Panc1 (cell line): ENCODE data around the gene ADGRF5. TPM values are rescaled to one million over a fixed set of nuclear protein-coding genes. Genes with fewer than 3 reads are reported as not detected.

Experiments
- ATAC-seq: fragments of 200-7000 bp; cut with Tn5 transposase; 2 replicates; pipeline ENCODE4 v1.9.1; 2020; ENCODE audit warnings: mild to moderate bottlenecking, moderate library complexity
- BruUV-seq: library from RNA; stranded (reverse); fragments of 400-500 nt; replicated peaks from 2 replicates; lab custom pipeline; 2021; lab: Mats Ljungman, UMichigan
- CTCF ChIA-PET: fragments of 300-600 bp; sonication (Branson Sonifier 250); formaldehyde crosslinking; loops from one replicate; lab custom pipeline; 2022; ENCODE audit warnings: antibody characterized with exemption; lab: Charles Lee
- POLR2A ChIA-PET: fragments of 300-600 bp; sonication (Branson Sonifier 250); formaldehyde crosslinking; loops from one replicate; lab custom pipeline; 2022; ENCODE audit warnings: antibody characterized with exemption; lab: Charles Lee
- DNase-seq: peaks from one replicate; pipeline ENCODE4 v3.0.0-alpha.2; 2010; ENCODE audit warnings: low read depth, low spot score
- H3K27ac ChIP-seq: 2 replicates; pipeline ENCODE4 v1.5.1; 2011; ENCODE audit warnings: mild to moderate bottlenecking, low read length, inconsistent platforms
- H3K27me3 ChIP-seq: fragments of 200-500 bp; sonication (Bioruptor generic); 2 replicates; pipeline ENCODE4 v1.6.0; 2014; ENCODE audit warnings: low read length, inconsistent platforms; ENCODE audit not compliant: control insufficient read depth, insufficient read depth
- H3K36me3 ChIP-seq: fragments of 200-500 bp; sonication (Bioruptor generic); 2 replicates; pipeline ENCODE4 v1.5.1; 2014; ENCODE audit warnings: inconsistent platforms, mild to moderate bottlenecking, low read length, moderate library complexity; ENCODE audit not compliant: control insufficient read depth, insufficient read depth
- H3K4me1 ChIP-seq: 2 replicates; pipeline ENCODE4 v1.5.1; 2011; ENCODE audit warnings: inconsistent platforms, mild to moderate bottlenecking, low read length, moderate library complexity; ENCODE audit not compliant: control insufficient read depth, insufficient read depth
- H3K4me3 ChIP-seq, 2 experiments: 2 replicates each; pipeline ENCODE4 v1.5.1; 2011 to 2012; ENCODE audit warnings: low read depth in 2 of 2, low read length in 2 of 2, mild to moderate bottlenecking in 2 of 2, inconsistent platforms in 1 of 2, moderate library complexity in 1 of 2
- H3K9me3 ChIP-seq: fragments of 200-500 bp; sonication (Bioruptor generic); 2 replicates; pipeline ENCODE4 v1.5.1; 2014; ENCODE audit warnings: low read depth, mild to moderate bottlenecking, inconsistent platforms, low read length, moderate library complexity; ENCODE audit not compliant: control insufficient read depth, insufficient read depth
- CTCF ChIP-seq: fragments of 450-650 bp; IDR thresholded peaks from 2 replicates; pipeline ENCODE4 v1.5.1; 2017; ENCODE audit warnings: mild to moderate bottlenecking
- POLR2AphosphoS5 ChIP-seq: IDR thresholded peaks from 2 replicates; pipeline ENCODE4 v1.6.1; 2012; ENCODE audit warnings: mild to moderate bottlenecking, low read depth, low read length, moderate library complexity
- REST ChIP-seq, 2 experiments: IDR thresholded peaks; 2 replicates each; pipeline ENCODE4 v1.6.1; 2011 to 2012; ENCODE audit warnings: low read depth in 2 of 2, control low read depth in 1 of 2, low read length in 1 of 2, mild to moderate bottlenecking in 1 of 2, moderate library complexity in 1 of 2; ENCODE audit not compliant: insufficient read depth in 1 of 2
- SIN3A ChIP-seq: IDR thresholded peaks from 2 replicates; pipeline ENCODE4 v1.6.1; 2012; ENCODE audit warnings: low read depth, mild to moderate bottlenecking, low read length, moderate library complexity, borderline replicate concordance; ENCODE audit not compliant: insufficient read depth
- TCF7L2 ChIP-seq: IDR thresholded peaks from 2 replicates; pipeline ENCODE4 v1.6.1; 2011; ENCODE audit warnings: mild to moderate bottlenecking, low read depth, low read length, inconsistent platforms
- in situ Hi-C: cut with HindIII; loops from 2 replicates; pipeline ENCODE4 v1.10.0; 2016; ENCODE audit warnings: low sequenced_read_pairs, low pct_unique_long_range_greater_than_20kb
- intact Hi-C: fragments of 100-400 bp; cut with micrococcal nuclease; formaldehyde crosslinking; loops from one replicate; pipeline ENCODE4 v1.10.0; 2022; ENCODE audit not compliant: unreplicated experiment
- total RNA-seq: library from RNA; stranded (reverse); gene quantifications from one replicate; pipeline ENCODE4 v1.2.1, GENCODE V29; 2021; ENCODE audit not compliant: unreplicated experiment

Gene ADGRF5
- total RNA-seq, 1 experiment from 2014 or later: 0.18 TPM

- intact Hi-C loops (no loop called here), in situ Hi-C loops (no loop called here)
- no peaks in the 10 kb centered on the region for H3K4me1 ChIP-seq
- H3K36me3 ChIP-seq: no peaks in the 10 kb centered on the region
- no TSS peak for BruUV-seq
- no peak overlapping the region for H3K4me3 ChIP-seq
- TF ChIP-seq CTCF: no peak
- no peak for TF ChIP-seq POLR2AphosphoS5
- no peak for TF ChIP-seq SIN3A
- TF ChIP-seq REST (IDR thresholded peaks at IDR 0.05; ENCODE audit: insufficient read depth in 1 of 2, low read depth in 2 of 2, low read length in 1 of 2): no peak
- no peak for TF ChIP-seq TCF7L2
- no peaks in the 10 kb centered on the region; the same call in none of the 2 replicates for H3K27me3 ChIP-seq
- no peak overlapping the region for H3K27ac ChIP-seq
- no peak for ATAC-seq
- CTCF ChIA-PET: no interaction called here
- POLR2A ChIA-PET: interaction anchor here (0.6 kb wide), 2 partner anchors 10 to 50 kb away, joined by 3 read pairs; no protein-coding TSS in a partner anchor
- H3K9me3 ChIP-seq: no peaks in the 10 kb centered on the region
- DNase-seq: no peak
Measured at GRCh38 chr6:46961711-46962110, 40.0 kb upstream of the ADGRF5 start.

- CTCF ChIA-PET: no interaction called here
- no peak for DNase-seq
Measured at GRCh38 chr6:46961232-46961631, 39.5 kb upstream of the ADGRF5 start.

More at GRCh38 chr6:46961232-46961631, 39.5 kb upstream of the ADGRF5 start:
- H3K4me1 ChIP-seq: no peaks in the 10 kb centered on the region
- H3K36me3 ChIP-seq: no peaks in the 10 kb centered on the region
- H3K27ac ChIP-seq: no peak overlapping the region
- intact Hi-C loops (no loop called here), in situ Hi-C loops (no loop called here)
- no peak overlapping the region for H3K4me3 ChIP-seq
- no TSS peak for BruUV-seq
- no peaks in the 10 kb centered on the region for H3K9me3 ChIP-seq
- POLR2A ChIA-PET: interaction anchor here (0.6 kb wide), 2 partner anchors 9 to 49 kb away, joined by 3 read pairs; no protein-coding TSS in a partner anchor
- TF ChIP-seq POLR2AphosphoS5: no peak
- no peak for TF ChIP-seq REST (IDR thresholded peaks at IDR 0.05; ENCODE audit: insufficient read depth in 1 of 2, low read depth in 2 of 2, low read length in 1 of 2)
- no peak for TF ChIP-seq SIN3A
- no peak for TF ChIP-seq TCF7L2
- no peak for TF ChIP-seq CTCF
- no peak for ATAC-seq
- H3K27me3 ChIP-seq: no peaks in the 10 kb centered on the region; the same call in none of the 2 replicates
